Endothelial cell of umbilical vein (primary cell): ENCODE data around the gene JAZF1. TPM values are rescaled to one million over a fixed set of nuclear protein-coding genes. Genes with fewer than 3 reads are reported as not detected.

Experiments
- BruUV-seq: library from RNA; stranded (reverse); fragments of 400-500 nt; replicated peaks from 2 replicates; lab custom pipeline; 2021; lab: Mats Ljungman, UMichigan
- CTCF ChIA-PET: fragments of 300-600, 350-600 bp; sonication (Branson Sonifier 250); formaldehyde crosslinking; loops from one replicate; lab custom pipeline; 2021; ENCODE audit warnings: antibody characterized with exemption, inconsistent platforms; lab: Charles Lee
- POLR2A ChIA-PET: fragments of 300-600, 350-600 bp; sonication (Branson Sonifier 250); formaldehyde crosslinking; loops from one replicate; lab custom pipeline; 2021; ENCODE audit warnings: antibody characterized with exemption, inconsistent platforms; lab: Charles Lee
- DNase-seq: peaks from one replicate; pipeline ENCODE4 v3.0.0-alpha.2; 2011; ENCODE audit warnings: low read depth, low spot score
- FAIRE-seq: peaks from 2 replicates; lab custom pipeline; 2011; peaks lifted over from hg19 to GRCh38; lab: Jason Lieb, UNC
- H2AFZ ChIP-seq: 2 replicates; pipeline ENCODE4 v1.6.0; 2012; ENCODE audit warnings: low read depth, low read length, control low read depth, inconsistent platforms
- H3K27ac ChIP-seq: 2 replicates; pipeline ENCODE4 v1.5.1; 2011; ENCODE audit warnings: low read depth, mild to moderate bottlenecking, control low read depth, low read length, moderate library complexity; ENCODE audit not compliant: insufficient read depth
- H3K27me3 ChIP-seq, 2 experiments: 2 replicates each; pipeline versions ENCODE4 v1.6.0 to v1.6.1; 2011; ENCODE audit warnings: low read length in 2 of 2, mixed read lengths in 1 of 2; ENCODE audit not compliant: control insufficient read depth in 2 of 2, insufficient read depth in 2 of 2
- H3K36me3 ChIP-seq, 2 experiments: 2 replicates in 1 of 2; 3 replicates in 1 of 2; pipeline ENCODE4 v1.5.1; 2011; ENCODE audit warnings: low read length in 2 of 2, mild to moderate bottlenecking in 1 of 2, moderate library complexity in 1 of 2; ENCODE audit not compliant: control insufficient read depth in 2 of 2, insufficient read depth in 2 of 2; ENCODE audit errors: extremely low read depth in 1 of 2
- H3K4me1 ChIP-seq: 3 replicates; pipeline ENCODE4 v1.5.1; 2011; ENCODE audit warnings: mild to moderate bottlenecking, low read length; ENCODE audit not compliant: control insufficient read depth, insufficient read depth; ENCODE audit errors: extremely low read depth
- H3K4me2 ChIP-seq: 2 replicates; pipeline ENCODE4 v1.6.1; 2011; ENCODE audit warnings: low read length, control low read depth, mixed read lengths; ENCODE audit not compliant: insufficient read depth
- H3K4me3 ChIP-seq, 3 experiments: fragments of 200-600 bp in 1 of 3; sonication (generic), shearing (Covaris generic) in 1 of 3; replicated peaks in 1 of 3; 2 replicates each; pipeline ENCODE4 v1.5.1; 2011 to 2016; ENCODE audit warnings: control low read depth in 3 of 3, low read length in 3 of 3, mild to moderate bottlenecking in 2 of 3, inconsistent platforms in 1 of 3, low read depth in 1 of 3, moderate library complexity in 1 of 3; ENCODE audit not compliant: insufficient read depth in 1 of 3
- H3K79me2 ChIP-seq: 2 replicates; pipeline ENCODE4 v1.6.0; 2012; ENCODE audit warnings: low read length, inconsistent platforms; ENCODE audit not compliant: control insufficient read depth, insufficient read depth
- H3K9ac ChIP-seq: replicated peaks from 2 replicates; pipeline ENCODE3; 2011; ENCODE audit warnings: low read length, control low read depth; ENCODE audit not compliant: insufficient read depth; ENCODE audit errors: extremely low read depth
- H3K9me1 ChIP-seq: replicated peaks from 3 replicates; pipeline ENCODE4 v1.6.0; 2011; ENCODE audit warnings: mild to moderate bottlenecking, low read length; ENCODE audit not compliant: control insufficient read depth, insufficient read depth; ENCODE audit errors: extremely low read depth
- H3K9me3 ChIP-seq: replicated peaks from 2 replicates; pipeline ENCODE4 v1.5.1; 2012; ENCODE audit warnings: low read length, inconsistent platforms; ENCODE audit not compliant: control insufficient read depth, insufficient read depth
- H4K20me1 ChIP-seq: replicated peaks from 2 replicates; pipeline ENCODE3; 2011; ENCODE audit warnings: mild to moderate bottlenecking, low read length; ENCODE audit not compliant: control insufficient read depth, insufficient read depth; ENCODE audit errors: extremely low read depth
- CTCF ChIP-seq, 2 donors: IDR thresholded peaks; 1 replicate in 1 of 2; 2 replicates in 1 of 2; pipeline ENCODE4 v1.5.1; 2011; ENCODE audit warnings: low read length in 2 of 2, mild to moderate bottlenecking in 2 of 2, moderate library complexity in 2 of 2, control low read depth in 1 of 2, inconsistent platforms in 1 of 2, low read depth in 1 of 2; ENCODE audit not compliant: insufficient read depth in 1 of 2; ENCODE audit errors: extremely low read depth in 1 of 2
- EZH2 ChIP-seq: IDR thresholded peaks from 2 replicates; pipeline ENCODE4 v1.6.1; 2012; ENCODE audit warnings: borderline replicate concordance, low read depth, mild to moderate bottlenecking, moderate library complexity, low read length, inconsistent platforms; ENCODE audit not compliant: severe bottlenecking
- FOS ChIP-seq: IDR thresholded peaks from 2 replicates; pipeline ENCODE4 v1.6.1; 2011; ENCODE audit warnings: mild to moderate bottlenecking, low read length, moderate library complexity, borderline replicate concordance; ENCODE audit not compliant: insufficient read depth
- GATA2 ChIP-seq: IDR thresholded peaks from 2 replicates; pipeline ENCODE4 v1.7.0; 2011; ENCODE audit warnings: low read depth, mild to moderate bottlenecking, moderate library complexity, mixed read lengths, low read length; ENCODE audit not compliant: insufficient read length, insufficient read depth
- JUN ChIP-seq: IDR thresholded peaks from 2 replicates; pipeline ENCODE4 v1.6.1; 2011; ENCODE audit warnings: borderline replicate concordance, low read depth; ENCODE audit not compliant: insufficient read length, insufficient read depth
- MAX ChIP-seq: IDR thresholded peaks from 2 replicates; pipeline ENCODE4 v1.6.1; 2011; ENCODE audit not compliant: insufficient read depth, insufficient read length
- MYC ChIP-seq: IDR thresholded peaks from one replicate; pipeline ENCODE4 v1.6.1; 2011; ENCODE audit warnings: mild to moderate bottlenecking, low read depth, low read length
- POLR2A ChIP-seq: IDR thresholded peaks from 2 replicates; pipeline ENCODE4 v1.6.1; 2012; ENCODE audit warnings: low read depth, mild to moderate bottlenecking, control low read depth, low read length
- POLR2AphosphoS5 ChIP-seq: IDR thresholded peaks from 2 replicates; pipeline ENCODE4 v1.6.1; 2012; ENCODE audit warnings: low read depth, mild to moderate bottlenecking, control low read depth, low read length, moderate library complexity; ENCODE audit not compliant: insufficient read depth
- dilution Hi-C: fragments of 300-500 bp; cut with MboI; formaldehyde crosslinking; loops from one replicate; pipeline ENCODE4 v1.15.0; 2019; ENCODE audit warnings: low sequenced_read_pairs; ENCODE audit not compliant: extremely low pct_ligation_motif_present
- intact Hi-C: fragments of 100-400 bp; cut with micrococcal nuclease; formaldehyde crosslinking; loops from one replicate; pipeline ENCODE4 v1.10.0; 2022
- polyA plus RNA-seq, 4 experiments: library from polyadenylated mRNA; depleted of rRNA in 3 of 4; stranded (reverse) in 3 of 4; unstranded in 1 of 4; fragments of >200 nt; gene quantifications; 2 replicates each; pipeline versions ENCODE4 v1.2.1 to v1.2.3, GENCODE V29; 2011 to 2012; ENCODE audit warnings: missing spikeins in 1 of 4
- total RNA-seq: library from RNA; stranded (reverse); gene quantifications from 2 replicates; pipeline ENCODE4 v1.2.3, GENCODE V29; 2021

The JAZF1 gene
- total and polyA plus RNA-seq, 2 donors (not counting 3 experiments of a cell fraction or from before 2014, with no cell fraction given): 2.5 to 16.9 TPM

- POLR2A ChIA-PET: no interaction called here
- Histone ChIP-seq H3K4me1 (no peaks in the 10 kb centered on the region), H3K79me2 (no peaks in the 10 kb centered on the region), H3K4me2 (no peak overlapping the region), H3K9me1 (no peaks in the 10 kb centered on the region), H3K27me3 (no peaks in the 10 kb centered on the region), H3K36me3 (no peaks in the 10 kb centered on the region), H3K4me3 (no peak overlapping the region), H3K27ac (no peak overlapping the region), H3K9ac (peak overlapping the region; percentile 6), H2AFZ (no peak overlapping the region), H4K20me1 (no peaks in the 10 kb centered on the region), H3K9me3 (no peaks in the 10 kb centered on the region)
- DNase-seq: peak; percentile 71
- CTCF ChIA-PET: interaction anchor here (0.5 to 4.4 kb wide), 44 partner anchors 9 to 931 kb away, joined by 3 to 69 read pairs (median 3); partner anchors contain the start of gene HOXA9
- FAIRE-seq: peak; percentile 96
- BruUV-seq: no TSS peak
- TF ChIP-seq CTCF (IDR thresholded peaks at IDR 0.05; ENCODE audit: extremely low read depth in 1 of 2, insufficient read depth in 1 of 2, low read depth in 1 of 2, low read length in 2 of 2) (peak; percentile 71 to 77), MAX (no peak)
- dilution Hi-C loops: no loop called here
- intact Hi-C loops: loop anchor here (1.0 to 10.0 kb wide), 6 partner anchors 76 to 409 kb away; partner anchors contain the start of gene JAZF1
Observed at GRCh38 chr7:28096713-28097112, 83.9 kb downstream of the JAZF1 start.

- intact Hi-C loops: loop anchor here (5.0 to 10.0 kb wide), 3 partner anchors 173 to 408 kb away; no protein-coding TSS in a partner anchor
- POLR2A ChIA-PET: no interaction called here
- no TSS peak for BruUV-seq
Observed at GRCh38 chr7:28095231-28095630, 85.4 kb downstream of the JAZF1 start.

More at GRCh38 chr7:28095231-28095630, 85.4 kb downstream of the JAZF1 start:
- FAIRE-seq (no peak), DNase-seq (no peak)
- CTCF ChIA-PET: interaction anchor here (1.6 to 4.4 kb wide), 9 partner anchors 10 to 916 kb away, joined by 3 to 69 read pairs (median 16); no protein-coding TSS in a partner anchor
- Histone ChIP-seq H3K4me3 (no peak overlapping the region), H3K4me1 (no peaks in the 10 kb centered on the region), H4K20me1 (no peaks in the 10 kb centered on the region), H3K9me1 (no peaks in the 10 kb centered on the region), H3K36me3 (no peaks in the 10 kb centered on the region), H3K4me2 (no peak overlapping the region), H3K27me3 (no peaks in the 10 kb centered on the region), H3K79me2 (no peaks in the 10 kb centered on the region), H3K9ac (no peak overlapping the region), H3K9me3 (no peaks in the 10 kb centered on the region), H2AFZ (no peak overlapping the region), H3K27ac (no peak overlapping the region)
- dilution Hi-C loops: no loop called here
- no peak for TF ChIP-seq GATA2
- TF ChIP-seq POLR2AphosphoS5: no peak
- no peak for TF ChIP-seq MYC
- TF ChIP-seq POLR2A: no peak
- TF ChIP-seq CTCF (IDR thresholded peaks at IDR 0.05; ENCODE audit: extremely low read depth in 1 of 2, insufficient read depth in 1 of 2, low read depth in 1 of 2, low read length in 2 of 2): no peak
- TF ChIP-seq MAX: no peak
- no peak for TF ChIP-seq EZH2
- TF ChIP-seq FOS: no peak
- no peak for TF ChIP-seq JUN
